HG02571 (cell line): ENCODE measurements around the gene IL18.
A peak's percentile ranks its signal among the peaks of the same experiment; 100 is the strongest.
"Not testable (repeated sequence)": the region's sequence is repeated elsewhere in the genome, so short reads cannot be mapped to it uniquely, and the experiment has no call there.

ENCODE experiments used
- ATAC-seq: cut with Tn5 transposase; IDR thresholded peaks from one replicate; pipeline ENCODE4 v1.9.1; 2021; ENCODE audit warnings: mild to moderate bottlenecking, moderate library complexity; ENCODE audit not compliant: unreplicated experiment

The IL18 gene

GRCh38 chr11:112163875-112164685 is at the start of gene IL18:
Gene IL18 (minus strand): TSS chr11:112164094. CDS start chr11:112155053, 9,041 bp downstream.
- no peak for ATAC-seq

- no peak for ATAC-seq
These were observed 48.8 kb upstream of the IL18 start for GRCh38 chr11:112212710-112213109.

- ATAC-seq, result no peak
These were observed 48.4 kb upstream of the IL18 start for GRCh38 chr11:112212290-112212689.

GRCh38 chr11:112211536-112211935 is 47.6 kb upstream of the IL18 start:
- ATAC-seq, result no peak

GRCh38 chr11:112210890-112211289 is 47.0 kb upstream of the IL18 start:
- ATAC-seq, result no peak

GRCh38 chr11:112206071-112206470 is 42.2 kb upstream of the IL18 start:
- ATAC-seq, result no peak

GRCh38 chr11:112200252-112200651 is 36.4 kb upstream of the IL18 start:
- no peak for ATAC-seq

GRCh38 chr11:112199101-112199500 is 35.2 kb upstream of the IL18 start:
- not testable (repeated sequence) for ATAC-seq

- no peak for ATAC-seq
These were observed 32.7 kb upstream of the IL18 start for GRCh38 chr11:112196519-112197087.

GRCh38 chr11:112195951-112196351 is 32.1 kb upstream of the IL18 start:
- no peak for ATAC-seq

- ATAC-seq, result not testable (repeated sequence)
These were observed 31.2 kb upstream of the IL18 start for GRCh38 chr11:112195113-112195512.

- ATAC-seq, result no peak
These were observed 22.4 kb upstream of the IL18 start for GRCh38 chr11:112186304-112186703.

- no peak for ATAC-seq
These were observed 22.0 kb upstream of the IL18 start for GRCh38 chr11:112185883-112186282.

GRCh38 chr11:112182867-112183266 is 19.0 kb upstream of the IL18 start:
- no peak for ATAC-seq

- ATAC-seq, result no peak
These were observed 15.7 kb upstream of the IL18 start for GRCh38 chr11:112179601-112180000.

GRCh38 chr11:112178936-112179335 is 15.0 kb upstream of the IL18 start:
- no peak for ATAC-seq

- ATAC-seq, result no peak
These were observed 14.5 kb upstream of the IL18 start for GRCh38 chr11:112178428-112178827.

- no peak for ATAC-seq
These were observed 13.7 kb upstream of the IL18 start for GRCh38 chr11:112177589-112177988.

GRCh38 chr11:112176077-112176476 is 12.2 kb upstream of the IL18 start:
- ATAC-seq, result no peak

GRCh38 chr11:112175599-112175952 is 11.7 kb upstream of the IL18 start:
- ATAC-seq, result no peak

- peak; percentile 79 for ATAC-seq
These were observed 11.1 kb upstream of the IL18 start, which contains the start of gene BCO2 for GRCh38 chr11:112174789-112175598. Gene BCO2 (plus strand): TSS chr11:112175512. CDS start chr11:112175602, 90 bp downstream.

GRCh38 chr11:112173152-112173551 is 9.3 kb upstream of the IL18 start:
- no peak for ATAC-seq
